ENCODE measurements around the gene CUL4A. TPM values are rescaled to one million over a fixed set of nuclear protein-coding genes. Genes with fewer than 3 reads are reported as not detected.

CUL4A gene
- polyA plus RNA-seq, 1 donor from 2014 or later, result 69.9 TPM

GRCh38 chr13:113224486-113224885 is 15.1 kb downstream of the CUL4A start:
- H3K36me3 ChIP-seq (ENCODE audit: insufficient read depth, low read length), result no peaks in the 10 kb centered on the region
- H3K79me2 ChIP-seq (replicated peaks; ENCODE audit: insufficient read depth, low read length), result no peaks in the 10 kb centered on the region
- H4K20me1 ChIP-seq (ENCODE audit: insufficient read depth), result no peaks in the 10 kb centered on the region
- H3K4me3 ChIP-seq (ENCODE audit: low read length), result no peak overlapping the region
- no peak overlapping the region for H3K9ac ChIP-seq (ENCODE audit: low read length)
- no peak overlapping the region for H3K4me2 ChIP-seq (ENCODE audit: low read length)
- no peaks in the 10 kb centered on the region for H3F3A ChIP-seq (ENCODE audit: insufficient read depth, low read length, poor library complexity, severe bottlenecking)
- TF ChIP-seq POLR2AphosphoS5 (IDR thresholded peaks at IDR 0.05), result no peak
- H3K9me2 ChIP-seq (ENCODE audit: insufficient read depth, low read length), result no peaks in the 10 kb centered on the region
- H3K27ac ChIP-seq (ENCODE audit: low read length), result no peak overlapping the region
- H2AFZ ChIP-seq (ENCODE audit: low read depth, low read length), result no peak overlapping the region
- no peaks in the 10 kb centered on the region for H3K9me3 ChIP-seq (ENCODE audit: low read length)
- no peaks in the 10 kb centered on the region for H3K27me3 ChIP-seq (ENCODE audit: insufficient read depth, low read depth, low read length)

- no peaks in the 10 kb centered on the region for H3K36me3 ChIP-seq (ENCODE audit: insufficient read depth, low read length)
- no peaks in the 10 kb centered on the region for H3K9me3 ChIP-seq (ENCODE audit: low read length)
- H4K20me1 ChIP-seq (ENCODE audit: insufficient read depth), result no peaks in the 10 kb centered on the region
- H3K27ac ChIP-seq (ENCODE audit: low read length), result no peak overlapping the region
- no peak overlapping the region for H3K9ac ChIP-seq (ENCODE audit: low read length)
- no peak overlapping the region for H3K4me3 ChIP-seq (ENCODE audit: low read length)
- no peaks in the 10 kb centered on the region for H3F3A ChIP-seq (ENCODE audit: insufficient read depth, low read length, poor library complexity, severe bottlenecking)
- TF ChIP-seq CTCF (IDR thresholded peaks at IDR 0.05; ENCODE audit: poor library complexity, severe bottlenecking) (no peak), TAF1 (IDR thresholded peaks at IDR 0.05; ENCODE audit: low read depth) (no peak), POLR2AphosphoS5 (IDR thresholded peaks at IDR 0.05) (no peak), REST (IDR thresholded peaks at IDR 0.05; ENCODE audit: borderline replicate concordance) (no peak)
- no peaks in the 10 kb centered on the region for H3K79me2 ChIP-seq (replicated peaks; ENCODE audit: insufficient read depth, low read length)
- H3K9me2 ChIP-seq (ENCODE audit: insufficient read depth, low read length), result no peaks in the 10 kb centered on the region
- no peak overlapping the region for H3K4me2 ChIP-seq (ENCODE audit: low read length)
- no peak overlapping the region for H2AFZ ChIP-seq (ENCODE audit: low read depth, low read length)
- no peaks in the 10 kb centered on the region for H3K27me3 ChIP-seq (ENCODE audit: insufficient read depth, low read depth, low read length)
These were observed 16.1 kb downstream of the CUL4A start for GRCh38 chr13:113225515-113225914.

GRCh38 chr13:113226873-113227450 is 17.5 kb downstream of the CUL4A start:
- no peaks in the 10 kb centered on the region for H3K27me3 ChIP-seq (ENCODE audit: insufficient read depth, low read depth, low read length)
- no peaks in the 10 kb centered on the region for H3K9me2 ChIP-seq (ENCODE audit: insufficient read depth, low read length)
- no peaks in the 10 kb centered on the region for H3K36me3 ChIP-seq (ENCODE audit: insufficient read depth, low read length)
- H3K4me3 ChIP-seq (ENCODE audit: low read length), result no peak overlapping the region
- H4K20me1 ChIP-seq (ENCODE audit: insufficient read depth), result no peaks in the 10 kb centered on the region
- no peaks in the 10 kb centered on the region for H3K79me2 ChIP-seq (replicated peaks; ENCODE audit: insufficient read depth, low read length)
- H3F3A ChIP-seq (ENCODE audit: insufficient read depth, low read length, poor library complexity, severe bottlenecking), result no peaks in the 10 kb centered on the region
- H3K4me2 ChIP-seq (ENCODE audit: low read length), result no peak overlapping the region
- H3K27ac ChIP-seq (ENCODE audit: low read length), result no peak overlapping the region
- no peak overlapping the region for H2AFZ ChIP-seq (ENCODE audit: low read depth, low read length)
- no peaks in the 10 kb centered on the region for H3K9me3 ChIP-seq (ENCODE audit: low read length)
- no peak overlapping the region for H3K9ac ChIP-seq (ENCODE audit: low read length)
- TF ChIP-seq EP300 (conservative IDR thresholded peaks at IDR 0.05; ENCODE audit: poor library complexity, severe bottlenecking) (no peak), POLR2AphosphoS5 (IDR thresholded peaks at IDR 0.05) (no peak), CTCF (IDR thresholded peaks at IDR 0.05; ENCODE audit: poor library complexity, severe bottlenecking) (no peak), TAF1 (IDR thresholded peaks at IDR 0.05; ENCODE audit: low read depth) (no peak)
